ENCODE results near the gene POMT1. TPM values are rescaled to one million over a fixed set of nuclear protein-coding genes. Genes with fewer than 3 reads are reported as not detected.
A peak's percentile ranks its signal among the peaks of the same experiment; 100 is the strongest.

Gene POMT1
- total and polyA plus RNA-seq, 2 experiments from 2014 or later, result 20.2 to 32.4 TPM

- TF ChIP-seq ZNF462 (CRISPR knock-in tag; IDR thresholded peaks at IDR 0.05), result no peak
- TF ChIP-seq CREB1 (CRISPR knock-in tag; IDR thresholded peaks at IDR 0.05; ENCODE audit: low read depth), result no peak
Observed at GRCh38 chr9:131539223-131539923, 36.7 kb downstream of the POMT1 start (continued).

GRCh38 chr9:131543141-131543540 lies 40.4 kb downstream of the POMT1 start:
- Histone ChIP-seq H4K20me1 (replicated peaks; ENCODE audit: insufficient read depth) (no peaks in the 10 kb centered on the region), H3K79me2 (replicated peaks; ENCODE audit: insufficient read depth) (no peaks in the 10 kb centered on the region), H3K27me3 (ENCODE audit: insufficient read depth) (peaks cover 48% of the 10 kb centered on the region), H3K4me1 (ENCODE audit: insufficient read depth) (no peaks in the 10 kb centered on the region), H2AFZ (no peak overlapping the region), H3K4me3 (no peak overlapping the region), H3F3A (replicated peaks; ENCODE audit: low read depth) (peaks cover 7% of the 10 kb centered on the region; the same call in 1 of the 2 replicates), H3K4me2 (no peak overlapping the region), H3K27ac (ENCODE audit: low read depth) (no peak overlapping the region), H3K36me3 (ENCODE audit: insufficient read depth) (no peaks in the 10 kb centered on the region), H3K9me2 (ENCODE audit: insufficient read depth) (peaks cover 4% of the 10 kb centered on the region; the same call in 1 of the 2 replicates)
- no peak for TF ChIP-seq ETS1 (IDR thresholded peaks at IDR 0.05)
- Mint-ChIP-seq H3K27ac (no peak overlapping the region), H3K36me3 (ENCODE audit: low read depth) (peaks cover 34% of the 10 kb centered on the region), H3K4me1 (peaks cover 7% of the 10 kb centered on the region; the same call in 1 of the 3 replicates), H3K4me3 (no peak overlapping the region), H3K9me3 (peaks cover 44% of the 10 kb centered on the region), H3K27me3 (ENCODE audit: insufficient read depth, low read depth, poor library complexity) (peaks cover 45% of the 10 kb centered on the region)
- DNase-seq (ENCODE audit: low spot score), result peak; percentile 38
- ATAC-seq, result no peak

All from GM23338 (cell line).